Measurements from ENCODE around the gene ZFAND3.

- TF ChIP-seq CTCF (IDR thresholded peaks at IDR 0.05; ENCODE audit: poor library complexity): no peak
- no peak for TF ChIP-seq EZH2 (IDR thresholded peaks at IDR 0.05; ENCODE audit: borderline replicate concordance)
Measured at GRCh38 chr6:37985355-37985754, 165.8 kb downstream of the ZFAND3 start.

Data from hepatocyte (in vitro differentiated cells).